OCI-M1 (cell line): ENCODE measurements around the gene E4F1.
"Not testable (repeated sequence)": the region's sequence is repeated elsewhere in the genome, so short reads cannot be mapped to it uniquely, and the experiment has no call there.

Experiments
- DNase-seq: peaks from one replicate; lab custom pipeline; 2025; lab: John Stamatoyannopoulos, UW

Gene E4F1

DNA sequence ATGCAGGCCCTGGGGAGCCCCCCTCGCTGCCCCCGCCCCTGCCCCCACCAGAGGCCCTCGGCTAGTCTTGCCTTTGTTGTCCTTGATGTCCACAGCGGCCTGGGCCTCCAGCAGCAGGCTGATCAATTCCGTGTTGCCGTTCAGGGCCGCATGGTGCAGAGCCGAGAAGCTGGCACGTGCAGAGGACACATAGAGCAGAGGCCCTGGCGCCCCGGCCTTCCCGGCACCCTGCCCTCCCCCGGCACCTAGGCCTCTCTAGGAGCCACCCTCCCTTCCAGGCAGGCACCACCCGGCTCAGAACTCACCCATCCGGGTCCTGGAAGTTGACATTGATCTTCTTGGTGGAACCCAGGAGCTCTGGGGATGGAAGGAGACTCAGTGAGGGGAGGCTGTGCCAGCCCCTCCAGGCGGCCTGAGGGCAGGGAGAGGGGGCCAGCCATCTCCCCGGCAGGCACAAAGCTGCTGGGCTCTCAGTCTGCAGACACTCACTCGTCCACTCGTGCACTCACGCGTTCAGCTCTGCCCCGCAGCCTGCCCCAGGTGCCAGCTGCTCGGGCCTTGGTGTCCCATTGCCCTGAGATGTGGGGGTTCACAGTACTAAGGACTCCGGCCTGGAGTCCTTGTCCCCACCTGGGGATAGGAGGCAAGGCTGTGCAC is 33.3 kb upstream of the E4F1 start:
- no peak for DNase-seq

- no peak for DNase-seq
Observed at GRCh38 chr16:2190659-2191445, 32.5 kb upstream of the E4F1 start.

GRCh38 chr16:2191446-2191706 is 32.0 kb upstream of the E4F1 start:
- no peak for DNase-seq

- DNase-seq, result peak; percentile 24
Observed at GRCh38 chr16:2194166-2194834, 29.1 kb upstream of the E4F1 start.

DNA sequence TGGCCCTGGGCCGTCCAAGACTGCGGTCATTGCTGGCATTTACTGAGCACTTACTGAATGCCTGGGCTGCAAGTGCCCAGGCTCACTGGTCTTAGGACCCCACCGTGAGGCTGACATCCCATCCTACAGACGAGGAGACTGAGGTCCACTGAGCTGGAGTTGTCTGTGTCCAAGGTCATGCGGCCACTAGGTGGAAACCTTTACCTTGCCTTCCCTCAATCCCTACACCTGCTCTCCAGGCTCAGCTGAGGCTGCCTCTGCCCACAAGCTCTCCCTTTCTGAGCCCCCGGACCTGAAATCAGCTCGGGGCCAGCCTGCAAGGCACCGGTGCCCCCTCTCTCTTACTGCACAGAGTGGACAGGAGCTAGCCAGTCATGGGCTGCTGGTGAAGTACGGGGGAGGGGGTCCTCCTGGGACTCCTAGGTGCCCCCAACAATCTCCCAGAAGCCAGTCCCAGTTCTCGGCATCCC is 28.5 kb upstream of the E4F1 start:
- DNase-seq, result peak; percentile 63

DNA sequence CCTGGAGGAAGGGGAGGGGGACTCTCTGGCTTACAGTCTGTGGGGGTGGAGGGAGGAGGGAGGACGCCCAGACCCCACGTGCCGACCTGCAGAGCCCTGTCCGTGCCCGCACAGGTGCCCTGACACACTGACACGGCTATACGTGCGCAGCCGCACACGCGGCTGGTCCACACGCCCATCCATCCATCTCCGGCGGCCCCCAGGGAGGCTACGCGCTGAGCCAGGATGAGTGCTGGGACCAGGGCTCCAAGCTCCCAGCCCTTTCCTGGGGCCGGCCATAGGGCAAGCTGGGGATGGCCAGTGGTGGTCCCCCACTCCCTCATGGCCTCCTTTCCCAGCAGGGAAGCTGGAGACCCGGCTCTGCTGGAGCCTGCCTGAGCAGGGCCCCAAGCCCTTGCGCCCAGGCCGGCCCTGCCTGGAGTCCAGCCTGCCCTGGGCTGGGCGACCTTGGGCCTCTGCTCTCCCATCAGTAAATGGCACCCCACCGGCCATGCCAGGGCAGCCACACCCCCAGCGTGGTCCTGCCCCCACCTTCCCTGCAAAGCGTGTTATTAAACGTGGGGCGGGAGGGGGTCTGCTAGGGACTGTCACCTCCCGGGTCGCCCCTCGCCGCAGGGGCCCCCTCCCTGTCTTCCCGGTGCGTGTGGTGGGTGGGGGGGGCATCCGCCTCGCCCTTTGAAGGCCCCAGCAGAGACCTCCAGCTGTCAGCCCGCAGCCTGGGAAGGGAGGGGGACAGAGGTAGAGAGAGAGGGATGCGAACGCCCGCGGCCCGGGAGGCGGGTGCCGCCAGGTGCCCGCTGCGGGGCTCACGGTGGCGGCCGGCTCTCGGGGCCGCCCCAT is 27.8 kb upstream of the E4F1 start:
- DNase-seq, result no peak

DNA sequence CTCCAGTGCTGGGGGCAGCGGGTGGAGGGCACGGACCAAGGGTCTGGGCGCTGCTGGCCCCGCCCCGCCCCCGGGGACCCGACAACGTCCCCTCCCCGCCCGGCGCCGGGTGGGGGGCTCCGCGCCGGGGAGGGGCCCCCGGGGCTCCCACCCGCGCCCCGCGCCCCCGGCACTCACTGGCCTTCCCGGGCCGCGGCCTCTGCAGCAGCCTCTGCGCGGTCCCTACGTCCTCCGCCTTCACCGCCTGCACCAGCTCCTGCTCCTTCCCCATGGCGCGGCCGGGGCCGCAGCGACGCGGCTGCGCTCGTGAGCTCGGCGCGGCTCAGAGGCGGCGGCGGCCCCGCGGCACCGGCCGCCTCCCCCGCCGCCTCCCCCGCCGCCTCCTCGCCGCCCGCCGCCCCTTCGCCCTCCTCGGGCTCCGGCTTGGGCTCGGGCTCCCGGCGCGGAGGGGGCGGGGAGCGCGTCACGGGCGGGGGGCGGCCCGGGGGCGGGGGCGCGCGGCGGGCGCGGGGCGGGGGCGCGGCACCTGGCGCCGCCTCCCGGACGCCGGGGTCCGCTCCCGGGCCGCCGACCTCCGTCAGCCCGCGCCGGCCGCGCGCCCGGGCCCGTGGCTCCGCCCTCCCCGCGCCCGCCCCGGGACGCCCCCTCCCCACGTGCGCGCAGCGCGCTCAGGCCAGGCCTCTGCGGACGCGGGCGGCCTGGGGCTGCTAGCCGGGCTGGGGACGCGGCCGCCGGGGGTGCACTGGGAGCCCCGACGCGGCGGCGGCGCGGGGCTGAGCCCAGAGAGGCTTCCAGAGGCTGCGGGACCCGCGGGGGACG is 27.0 kb upstream of the E4F1 start, which contains the start of gene CASKIN1:
Gene CASKIN1, minus strand, starts transcription at position 444 of the 819 bp plus-strand sequence. Its CDS starts 173 bp downstream, at position 271.
- peak; percentile 34 for DNase-seq

DNA sequence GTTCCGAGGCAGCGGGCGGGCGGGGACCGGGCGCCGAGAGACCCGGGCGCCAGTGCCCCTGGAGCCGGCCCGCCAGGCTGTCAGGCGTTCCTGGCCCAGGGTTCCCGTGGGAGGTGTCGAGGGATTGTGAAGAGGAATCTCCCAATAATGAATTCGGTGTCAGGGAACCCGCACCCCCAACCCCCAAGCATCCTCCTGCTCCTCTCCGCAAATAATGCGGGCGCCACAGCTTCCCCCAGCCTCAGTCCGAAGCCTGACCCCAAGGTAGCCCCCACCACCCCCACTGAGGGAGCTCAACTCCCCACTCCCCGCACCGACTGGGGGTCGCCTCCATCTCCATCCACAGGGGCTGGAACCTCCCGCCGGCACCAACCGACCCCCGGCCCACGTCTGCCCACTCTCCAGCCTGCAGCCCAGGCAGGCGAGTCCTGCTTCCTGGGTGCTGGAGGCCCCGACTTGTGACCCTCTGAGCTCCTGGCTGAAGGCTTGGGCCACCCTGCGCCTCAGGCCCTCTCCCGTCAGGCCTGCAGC is 26.3 kb upstream of the E4F1 start:
- no peak for DNase-seq

DNA sequence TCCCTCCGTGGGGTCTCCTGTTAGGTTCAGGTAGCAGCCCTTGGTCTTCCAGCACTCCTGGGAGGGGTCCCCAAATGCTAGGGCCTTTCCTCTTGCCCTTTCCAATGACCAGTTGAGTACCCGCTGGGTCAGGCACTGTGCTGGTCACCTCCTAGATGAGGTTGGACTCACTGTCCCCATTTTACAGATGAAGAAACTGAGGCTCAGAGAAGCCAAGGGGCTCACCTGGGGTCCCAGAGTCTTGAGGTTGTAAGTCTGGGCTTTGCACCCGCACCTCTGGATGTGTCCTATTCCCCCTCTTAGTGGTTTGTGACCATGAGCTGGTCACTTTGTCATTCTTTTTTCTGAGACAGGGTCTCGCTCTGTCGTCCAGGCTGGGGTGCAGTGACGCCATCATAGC is 25.6 kb upstream of the E4F1 start:
- no peak for DNase-seq

DNA sequence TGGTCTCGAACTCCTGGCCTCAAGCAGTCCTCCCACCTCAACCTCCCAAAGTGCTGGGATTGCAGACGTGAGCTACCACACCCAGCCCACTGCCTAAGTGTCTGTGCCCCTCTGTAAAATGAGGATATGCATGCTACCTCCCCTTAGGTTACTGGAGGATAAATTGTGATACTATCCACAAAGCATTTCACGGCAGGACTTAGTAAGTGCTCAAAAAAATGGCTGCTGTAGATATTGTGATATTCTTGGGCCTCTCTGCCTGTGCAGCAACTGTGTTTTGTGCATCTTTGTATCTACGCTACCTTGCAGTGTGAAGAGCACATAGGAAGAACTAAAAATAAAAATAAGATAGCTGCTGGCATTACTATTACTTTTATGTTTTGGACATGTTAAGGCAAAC is 25.1 kb upstream of the E4F1 start:
- no peak for DNase-seq

GRCh38 chr16:2199095-2199494 is 24.3 kb upstream of the E4F1 start:
- DNase-seq, result no peak

DNA sequence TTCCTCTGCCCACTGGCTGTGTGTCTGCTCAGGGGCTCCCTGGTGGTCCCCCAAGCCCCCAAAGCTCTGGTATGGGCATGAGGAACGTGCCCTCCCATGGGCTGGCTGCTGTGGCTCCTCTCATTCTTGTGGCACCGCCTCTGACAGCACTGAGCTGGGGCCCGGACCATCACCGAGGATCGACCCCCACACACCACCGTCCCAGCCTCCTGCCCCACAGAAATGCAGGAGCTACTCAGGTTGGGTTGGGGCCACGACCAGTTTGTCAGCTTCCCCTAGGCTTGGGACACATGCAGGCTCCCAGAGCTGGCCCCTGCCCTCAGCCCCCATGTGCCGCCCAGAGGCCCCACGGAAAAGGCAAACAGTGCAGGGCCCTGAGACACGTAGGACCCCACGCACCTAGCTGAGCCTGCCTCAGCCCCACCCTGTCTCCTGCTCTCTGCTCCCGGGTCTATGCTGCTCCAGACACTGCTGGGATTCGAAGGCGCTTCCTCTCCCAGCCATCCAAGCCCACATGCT is 23.7 kb upstream of the E4F1 start:
- no peak for DNase-seq

DNA sequence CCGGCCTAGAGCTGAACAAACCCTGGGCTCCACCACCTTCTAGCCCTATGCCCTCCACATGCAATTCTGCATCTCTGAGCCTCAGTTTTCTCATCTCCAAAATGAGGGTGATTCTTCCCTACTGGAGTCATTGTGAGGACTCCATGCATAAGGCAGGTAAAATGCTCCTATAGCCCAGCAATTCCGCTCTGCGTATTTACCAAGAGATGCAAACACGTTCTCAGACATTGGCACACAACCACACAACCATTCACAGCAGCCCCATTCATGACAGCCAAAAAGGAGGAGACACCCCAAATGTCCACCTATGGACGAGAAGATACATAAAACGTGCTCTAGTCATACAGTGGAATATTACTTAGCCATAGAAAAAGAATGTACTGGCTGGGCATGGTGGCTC is 23.1 kb upstream of the E4F1 start:
- no peak for DNase-seq

DNA sequence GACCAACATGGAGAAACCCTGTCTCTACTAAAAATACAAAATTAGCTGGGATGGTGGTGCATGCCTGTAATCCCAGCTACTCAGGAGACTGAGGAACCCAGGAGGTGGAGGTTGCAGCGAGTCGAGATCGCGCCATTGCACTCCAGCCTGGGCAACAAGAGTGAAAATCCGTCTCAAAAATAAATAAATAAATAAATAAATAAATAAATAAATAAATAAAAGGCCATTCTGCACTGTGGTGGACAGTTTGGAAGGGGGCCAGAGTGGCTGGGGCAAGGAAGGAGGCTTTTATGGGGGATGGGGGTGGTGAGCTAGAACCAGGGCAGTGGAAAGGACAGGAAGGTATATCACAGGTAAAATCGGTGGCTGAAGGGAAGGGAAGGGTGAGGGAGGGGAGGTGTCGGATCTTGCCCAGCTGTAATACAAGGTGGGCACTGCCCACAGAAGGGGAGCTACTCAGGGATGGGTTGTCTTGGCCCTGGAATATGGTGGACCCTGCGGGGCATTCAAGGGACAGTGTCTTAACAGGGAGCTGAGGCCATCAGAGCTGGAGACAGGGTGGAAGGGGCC is 20.2 kb upstream of the E4F1 start:
- not testable (repeated sequence) for DNase-seq

- no peak for DNase-seq
Observed at GRCh38 chr16:2204416-2205103, 18.8 kb upstream of the E4F1 start.

GRCh38 chr16:2205104-2205966 is 18.1 kb upstream of the E4F1 start, which contains the start of gene MLST8:
Gene MLST8, plus strand, starts transcription at chr16:2205454. Its CDS starts 632 bp downstream, at chr16:2206086.
- DNase-seq, result peak; percentile 92

DNA sequence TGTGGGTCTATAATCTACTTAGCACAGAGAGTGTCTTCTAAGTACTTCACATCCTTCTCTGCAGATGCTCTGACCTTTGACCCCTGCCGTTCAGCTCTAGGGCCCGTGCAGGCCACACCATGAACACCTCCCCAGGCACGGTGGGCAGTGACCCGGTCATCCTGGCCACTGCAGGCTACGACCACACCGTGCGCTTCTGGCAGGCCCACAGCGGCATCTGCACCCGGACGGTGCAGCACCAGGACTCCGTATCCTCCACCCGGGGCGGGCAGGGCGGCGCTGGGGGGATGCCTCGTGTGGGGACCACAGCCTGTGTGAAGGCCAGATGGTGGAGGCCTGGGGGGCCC is 17.5 kb upstream of the E4F1 start:
- DNase-seq, result no peak

DNA sequence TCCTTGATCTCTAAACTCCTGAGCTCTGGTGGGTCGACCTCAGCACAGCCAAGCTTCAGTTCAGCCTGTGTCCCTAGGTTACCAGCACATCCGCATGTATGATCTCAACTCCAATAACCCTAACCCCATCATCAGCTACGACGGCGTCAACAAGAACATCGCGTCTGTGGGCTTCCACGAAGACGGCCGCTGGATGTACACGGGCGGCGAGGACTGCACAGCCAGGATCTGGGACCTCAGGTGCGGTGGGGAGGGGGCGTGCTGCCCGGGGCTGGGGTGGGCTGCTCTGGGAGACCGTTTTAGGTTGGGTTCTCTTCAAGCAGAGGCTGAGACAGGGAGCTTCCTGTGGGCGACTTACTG is 17.0 kb upstream of the E4F1 start:
- DNase-seq, result no peak
